H9 (cell line): ENCODE results near the gene CCDC59. TPM values are rescaled to one million over a fixed set of nuclear protein-coding genes. Genes with fewer than 3 reads are reported as not detected.

Experiments
- DNase-seq: peaks from one replicate; pipeline ENCODE4 v3.0.0-alpha.2; 2017
- H2AFZ ChIP-seq: one replicate; pipeline ENCODE4 v1.6.1; 2013; ENCODE audit warnings: mild to moderate bottlenecking, low read length, control low read depth, moderate library complexity
- H2AK5ac ChIP-seq: 2 replicates; pipeline ENCODE4 v1.6.1; 2013; ENCODE audit warnings: low read length, control low read depth, mixed read lengths; ENCODE audit not compliant: insufficient read length
- H2BK120ac ChIP-seq: one replicate; pipeline ENCODE4 v1.6.1; 2013; ENCODE audit warnings: low read depth, mild to moderate bottlenecking, low read length, control low read depth, inconsistent platforms; ENCODE audit not compliant: poor library complexity, severe bottlenecking
- H2BK12ac ChIP-seq: 2 replicates; pipeline ENCODE4 v1.6.1; 2013; ENCODE audit warnings: low read length, control low read depth, mixed read lengths, low read depth; ENCODE audit not compliant: insufficient read length
- H2BK15ac ChIP-seq: 2 replicates; pipeline ENCODE4 v1.6.1; 2013; ENCODE audit warnings: low read depth, low read length, control low read depth
- H2BK20ac ChIP-seq: one replicate; pipeline ENCODE4 v1.6.1; 2013; ENCODE audit warnings: low read depth, mild to moderate bottlenecking, low read length, control low read depth, inconsistent platforms; ENCODE audit not compliant: poor library complexity, severe bottlenecking
- H2BK5ac ChIP-seq: 2 replicates; pipeline ENCODE4 v1.6.1; 2013; ENCODE audit warnings: low read length, control low read depth, mixed read lengths; ENCODE audit not compliant: insufficient read length
- H3K14ac ChIP-seq: 2 replicates; pipeline ENCODE4 v1.6.1; 2013; ENCODE audit warnings: low read length, control low read depth; ENCODE audit not compliant: insufficient read depth
- H3K18ac ChIP-seq: 2 replicates; pipeline ENCODE4 v1.6.1; 2013; ENCODE audit warnings: low read depth, mild to moderate bottlenecking, mixed read lengths, low read length, control low read depth; ENCODE audit not compliant: insufficient read length
- H3K23ac ChIP-seq: 2 replicates; pipeline ENCODE4 v1.6.1; 2013; ENCODE audit warnings: low read length, control low read depth, mixed read lengths, low read depth; ENCODE audit not compliant: insufficient read length
- H3K23me2 ChIP-seq: 2 replicates; pipeline ENCODE4 v1.6.1; 2013; ENCODE audit warnings: low read depth, mild to moderate bottlenecking, mixed read lengths, low read length, control low read depth; ENCODE audit not compliant: insufficient read length, poor library complexity, severe bottlenecking
- H3K27ac ChIP-seq: 2 replicates; pipeline ENCODE4 v1.5.1; 2013; ENCODE audit warnings: low read length, control low read depth, mixed read lengths, low read depth; ENCODE audit not compliant: insufficient read length
- H3K27me3 ChIP-seq: 2 replicates; pipeline ENCODE4 v1.6.1; 2013; ENCODE audit warnings: low read length, control low read depth, inconsistent platforms; ENCODE audit not compliant: insufficient read depth
- H3K4ac ChIP-seq: 2 replicates; pipeline ENCODE4 v1.6.1; 2013; ENCODE audit warnings: low read depth, mild to moderate bottlenecking, control low read depth, inconsistent platforms, low read length, moderate library complexity
- H3K4me1 ChIP-seq: 2 replicates; pipeline ENCODE4 v1.6.1; 2013; ENCODE audit warnings: low read length, control low read depth, inconsistent platforms; ENCODE audit not compliant: insufficient read depth
- H3K4me2 ChIP-seq: 2 replicates; pipeline ENCODE4 v1.6.1; 2013; ENCODE audit warnings: low read length, control low read depth, mixed read lengths; ENCODE audit not compliant: insufficient read length, insufficient read depth
- H3K56ac ChIP-seq: 2 replicates; pipeline ENCODE4 v1.6.1; 2013; ENCODE audit warnings: low read depth, mild to moderate bottlenecking, mixed read lengths, low read length, control low read depth; ENCODE audit not compliant: insufficient read length
- H3K79me1 ChIP-seq: 2 replicates; pipeline ENCODE4 v1.6.1; 2013; ENCODE audit warnings: low read depth, mild to moderate bottlenecking, moderate library complexity, low read length, control low read depth, inconsistent platforms; ENCODE audit not compliant: insufficient read depth, poor library complexity, severe bottlenecking
- H3K79me2 ChIP-seq: 2 replicates; pipeline ENCODE4 v1.6.1; 2013; ENCODE audit warnings: low read length, control low read depth, inconsistent platforms; ENCODE audit not compliant: insufficient read depth
- H3K9ac ChIP-seq: 2 replicates; pipeline ENCODE4 v1.6.1; 2013; ENCODE audit warnings: low read length, control low read depth, mixed read lengths; ENCODE audit not compliant: insufficient read length; ENCODE audit errors: extremely low read depth
- H3K9me3 ChIP-seq: one replicate; pipeline ENCODE4 v1.6.1; 2013; ENCODE audit warnings: low read depth, low read length, inconsistent platforms; ENCODE audit not compliant: control insufficient read depth
- H3T11ph ChIP-seq: one replicate; pipeline ENCODE4 v1.6.1; 2013; ENCODE audit warnings: mild to moderate bottlenecking, low read length, control low read depth, inconsistent platforms
- H4K20me1 ChIP-seq: one replicate; pipeline ENCODE4 v1.6.1; 2013; ENCODE audit not compliant: control insufficient read depth, insufficient read length, insufficient read depth
- H4K5ac ChIP-seq: 2 replicates; pipeline ENCODE4 v1.6.1; 2013; ENCODE audit warnings: low read depth, mild to moderate bottlenecking, mixed read lengths, low read length, control low read depth; ENCODE audit not compliant: insufficient read length
- H4K8ac ChIP-seq: replicated peaks from 2 replicates; pipeline ENCODE4 v1.6.1; 2013; ENCODE audit warnings: low read length, control low read depth, mixed read lengths, low read depth; ENCODE audit not compliant: insufficient read length
- H4K91ac ChIP-seq: 2 replicates; pipeline ENCODE4 v1.6.1; 2013; ENCODE audit warnings: low read depth, mild to moderate bottlenecking, moderate library complexity, mixed read lengths, low read length, control low read depth; ENCODE audit not compliant: insufficient read length
- H3K27ac Mint-ChIP-seq, 3 experiments: 2 replicates in 2 of 3; 3 replicates in 1 of 3; pipeline ENCODE4 v1.8.0; 2020 to 2021; ENCODE audit warnings: mixed read lengths in 3 of 3, mild to moderate bottlenecking in 1 of 3, moderate library complexity in 1 of 3
- H3K27me3 Mint-ChIP-seq: 2 replicates; pipeline ENCODE4 v1.8.0; 2021; ENCODE audit warnings: low read depth, mild to moderate bottlenecking, moderate library complexity, mixed read lengths
- H3K36me3 Mint-ChIP-seq, 3 experiments: 2 replicates in 2 of 3; 3 replicates in 1 of 3; pipeline ENCODE4 v1.8.0; 2020 to 2021; ENCODE audit warnings: low read depth in 3 of 3, mixed read lengths in 3 of 3; ENCODE audit not compliant: insufficient read depth in 1 of 3
- H3K4me1 Mint-ChIP-seq, 2 experiments: 2 replicates each; pipeline ENCODE4 v1.8.0; 2020; ENCODE audit warnings: mixed read lengths in 2 of 2
- H3K4me3 Mint-ChIP-seq, 2 experiments: 2 replicates in 1 of 2; 3 replicates in 1 of 2; pipeline ENCODE4 v1.8.0; 2020 to 2021; ENCODE audit warnings: mild to moderate bottlenecking in 2 of 2, mixed read lengths in 2 of 2, moderate library complexity in 1 of 2
- H3K9me3 Mint-ChIP-seq, 2 experiments: 2 replicates in 1 of 2; 3 replicates in 1 of 2; pipeline ENCODE4 v1.8.0; 2020; ENCODE audit warnings: mild to moderate bottlenecking in 2 of 2, mixed read lengths in 2 of 2, moderate library complexity in 1 of 2
- CTCF ChIP-seq: fragments of 200-600 bp; sonication (generic); conservative IDR thresholded peaks from 3 replicates; pipeline ENCODE4 v1.8.0; 2021; ENCODE audit warnings: antibody characterized with exemption, mild to moderate bottlenecking
- total RNA-seq: library from RNA; stranded (reverse); gene quantifications from 2 replicates; pipeline ENCODE4 v1.2.1, GENCODE V29; 2021

The CCDC59 gene
- total RNA-seq, 1 experiment from 2014 or later: 62.2 TPM

GRCh38 chr12:82378997-82379396 lies 20.8 kb upstream of the CCDC59 start:
- Histone ChIP-seq H4K20me1 (no peaks in the 10 kb centered on the region), H3K4me1 (no peaks in the 10 kb centered on the region), H2BK15ac (no peak overlapping the region), H3K9ac (no peak overlapping the region), H3K18ac (no peak overlapping the region), H3K79me2 (no peaks in the 10 kb centered on the region), H2BK5ac (no peak overlapping the region), H2BK20ac (no peak overlapping the region), H3K79me1 (no peaks in the 10 kb centered on the region), H3K27ac (no peak overlapping the region), H3K56ac (no peak overlapping the region), H3K9me3 (no peaks in the 10 kb centered on the region), H4K91ac (no peak overlapping the region), H4K5ac (no peak overlapping the region), H3K23me2 (no peaks in the 10 kb centered on the region), H2AFZ (no peak overlapping the region), H2AK5ac (no peak overlapping the region), H3K14ac (no peak overlapping the region), H3K4ac (no peak overlapping the region), H2BK120ac (no peak overlapping the region), H3K4me2 (no peak overlapping the region), H3K23ac (no peak overlapping the region), H4K8ac (no peak overlapping the region), H3T11ph (no peak overlapping the region), H3K27me3 (no peaks in the 10 kb centered on the region), H2BK12ac (no peak overlapping the region)
- no peak for TF ChIP-seq CTCF
- Mint-ChIP-seq H3K36me3 (peaks cover 8 to 15% (median 13%) of the 10 kb centered on the region in 3 experiments; a peak in 6 of 7 replicates), H3K9me3 (peaks cover 5 to 10% of the 10 kb centered on the region in 2 experiments; a peak in 3 of 5 replicates), H3K4me3 (no peak overlapping the region), H3K4me1 (no peaks in the 10 kb centered on the region), H3K27ac (no peak overlapping the region; a peak in 1 of 7 replicates), H3K27me3 (peaks cover 2% of the 10 kb centered on the region; the same call in 1 of the 2 replicates)
- DNase-seq: no peak
